HG02938 (cell line): Measurements from ENCODE around the gene GUCA1A.
"Not testable (repeated sequence)": the region's sequence is repeated elsewhere in the genome, so short reads cannot be mapped to it uniquely, and the experiment has no call there.

Experiments used
- ATAC-seq: cut with Tn5 transposase; IDR thresholded peaks from one replicate; pipeline ENCODE4 v1.9.1; 2021; ENCODE audit warnings: mild to moderate bottlenecking, moderate library complexity; ENCODE audit not compliant: unreplicated experiment

The GUCA1A gene

GRCh38 chr6:42142118-42142835 lies 30.9 kb upstream of the GUCA1A start, which contains the start of gene C6orf132:
Gene C6orf132 (minus strand): TSS chr6:42142620. CDS start chr6:42142444, 176 bp downstream.
- ATAC-seq: no peak

DNA sequence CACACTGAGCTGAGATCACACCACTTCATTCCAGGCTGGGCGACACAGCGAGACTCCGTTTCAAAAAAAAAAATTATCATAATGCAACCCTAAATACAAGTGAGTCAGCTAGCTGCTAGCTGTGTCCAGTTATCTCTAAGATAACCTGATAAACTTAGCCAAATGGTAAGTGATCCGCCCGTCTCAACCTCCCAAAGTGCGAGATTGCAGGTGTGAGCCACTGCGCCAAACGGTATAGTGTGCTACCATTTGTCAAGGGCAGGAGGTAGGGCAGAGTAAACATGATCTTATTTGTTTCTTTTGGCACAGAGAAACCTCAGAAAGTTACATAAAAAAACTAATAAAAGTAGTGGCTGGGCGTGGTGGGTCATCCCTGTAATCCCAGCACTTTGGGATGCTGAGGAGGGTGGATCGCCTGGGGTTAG lies 26.0 kb upstream of the GUCA1A start:
- no peak for ATAC-seq

DNA sequence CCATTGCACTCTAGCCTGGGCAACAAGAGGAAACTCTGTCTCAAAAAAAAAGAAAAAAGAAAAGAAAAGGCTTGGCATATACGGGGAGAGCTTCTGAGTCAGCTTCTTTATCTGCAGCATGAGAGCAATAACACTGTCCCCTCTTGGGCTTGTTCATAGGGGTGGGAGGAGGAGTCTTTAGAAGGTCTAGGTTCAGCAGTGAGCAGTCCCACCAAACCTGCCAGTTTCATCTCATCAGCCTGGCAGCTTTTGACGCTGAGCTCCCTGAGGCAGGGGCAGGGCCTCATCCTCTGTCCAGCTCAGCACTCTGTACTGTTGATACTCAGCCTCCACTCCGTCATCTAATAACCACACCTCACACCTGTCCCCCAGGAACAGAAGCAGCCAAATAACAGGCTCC lies 25.1 kb upstream of the GUCA1A start:
- no peak for ATAC-seq

- ATAC-seq: no peak
Observed at GRCh38 chr6:42150254-42150653, 22.9 kb upstream of the GUCA1A start.

DNA sequence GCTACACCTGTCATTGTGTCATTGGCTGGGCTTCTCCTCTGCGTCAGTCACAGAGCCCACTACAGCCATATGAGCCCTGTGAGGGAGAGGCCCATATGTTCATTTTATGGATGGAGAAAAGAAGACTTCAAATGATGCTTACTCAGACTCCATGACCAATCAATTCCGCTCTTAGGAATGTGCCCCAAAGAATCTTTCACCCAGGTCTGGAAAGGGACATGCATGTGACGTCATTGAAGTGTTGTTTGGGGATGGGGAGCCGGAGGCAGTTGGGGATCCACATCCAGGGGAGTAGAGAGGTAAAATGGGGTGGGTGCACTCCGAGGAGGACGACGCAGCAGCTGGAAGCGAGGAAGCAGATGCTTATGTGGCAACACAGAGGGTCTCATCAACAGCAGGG lies 21.1 kb upstream of the GUCA1A start:
- ATAC-seq: no peak

- not testable (repeated sequence) for ATAC-seq
Observed at GRCh38 chr6:42152528-42153213, 20.5 kb upstream of the GUCA1A start.

DNA sequence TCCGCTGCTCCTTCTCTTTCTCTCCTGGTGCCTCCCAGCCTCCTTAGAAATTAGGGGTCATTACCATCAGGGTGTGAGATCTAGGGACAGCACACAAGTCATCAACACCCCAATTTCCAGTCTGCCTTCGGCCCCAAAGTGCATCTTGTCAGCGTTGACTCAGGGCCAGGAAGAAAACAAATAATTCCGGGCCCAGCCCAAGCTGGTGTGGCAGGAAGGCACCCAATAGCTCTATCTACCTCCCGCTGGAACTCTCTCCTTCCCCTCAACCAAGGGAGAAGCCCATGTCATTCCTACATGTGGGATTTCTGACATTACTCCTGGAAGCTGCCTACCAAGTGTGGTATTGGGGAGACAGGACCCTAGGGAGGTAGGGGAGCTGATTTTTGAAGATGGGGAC lies 19.2 kb upstream of the GUCA1A start:
- no peak for ATAC-seq

- ATAC-seq: no peak
Observed at GRCh38 chr6:42154461-42155209, 18.5 kb upstream of the GUCA1A start.

GRCh38 chr6:42155293-42155692 lies 17.9 kb upstream of the GUCA1A start:
- ATAC-seq: no peak

DNA sequence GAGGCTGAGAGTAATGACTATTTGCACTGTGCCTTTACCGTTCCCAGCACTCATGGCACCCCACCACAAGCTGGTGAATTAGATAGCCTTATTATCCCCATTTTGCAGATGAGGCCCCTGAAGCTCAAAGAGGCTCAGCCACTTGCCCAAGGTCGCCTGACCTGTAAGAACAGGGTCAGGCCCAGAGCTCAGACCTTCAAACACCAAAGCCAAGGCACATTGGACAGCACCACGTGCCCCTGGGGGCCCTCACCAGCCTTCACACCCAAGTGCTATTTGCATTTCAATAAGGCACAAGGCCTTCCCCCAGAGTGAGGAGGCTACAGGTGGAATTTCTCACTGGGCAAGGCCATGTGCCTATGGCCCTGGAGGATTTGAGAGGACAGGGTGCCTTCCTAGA lies 16.5 kb upstream of the GUCA1A start:
- ATAC-seq: no peak

DNA sequence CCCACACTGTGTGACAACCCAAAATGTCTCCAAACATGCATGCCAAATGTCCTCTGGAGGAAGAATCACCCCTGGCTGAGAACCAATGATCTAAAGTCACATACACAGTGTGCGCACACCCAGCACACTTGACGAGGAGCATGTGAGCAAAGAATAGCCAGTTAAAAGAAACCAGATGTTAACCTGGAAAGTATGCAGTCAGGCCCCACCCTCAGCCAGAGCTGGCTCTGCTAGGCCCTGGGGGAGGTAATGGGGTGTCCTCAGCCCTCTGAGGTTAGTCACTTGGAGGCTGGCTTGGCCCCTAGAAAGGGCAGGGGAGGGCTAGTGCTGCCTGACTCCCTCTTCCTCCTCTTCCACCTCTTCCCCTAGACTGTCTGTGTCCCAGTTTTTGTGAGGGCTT lies 15.2 kb upstream of the GUCA1A start:
- ATAC-seq: no peak

GRCh38 chr6:42158631-42159030 lies 14.5 kb upstream of the GUCA1A start:
- ATAC-seq: no peak

GRCh38 chr6:42159431-42160024 lies 13.6 kb upstream of the GUCA1A start:
- no peak for ATAC-seq

DNA sequence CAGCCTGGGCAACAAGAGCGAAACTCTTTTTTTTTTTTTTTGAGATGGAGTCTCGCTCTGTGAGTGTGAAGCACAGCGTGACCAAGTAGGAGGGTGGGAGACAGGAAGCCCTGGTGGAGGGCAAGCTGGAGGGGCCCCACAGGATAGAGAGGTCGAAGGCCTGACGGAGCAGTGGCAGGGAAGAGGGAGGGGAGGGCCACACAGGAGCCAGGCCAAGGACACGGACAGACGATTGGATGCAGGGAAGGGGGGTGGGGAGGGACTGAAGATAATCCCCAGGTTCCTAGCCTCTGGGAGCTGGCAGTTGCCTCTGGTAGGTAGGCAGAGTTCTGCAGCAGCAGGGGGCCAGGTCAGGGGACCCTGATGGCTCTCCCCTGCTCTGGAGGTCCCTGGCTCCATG lies 10.8 kb upstream of the GUCA1A start:
- ATAC-seq: no peak

DNA sequence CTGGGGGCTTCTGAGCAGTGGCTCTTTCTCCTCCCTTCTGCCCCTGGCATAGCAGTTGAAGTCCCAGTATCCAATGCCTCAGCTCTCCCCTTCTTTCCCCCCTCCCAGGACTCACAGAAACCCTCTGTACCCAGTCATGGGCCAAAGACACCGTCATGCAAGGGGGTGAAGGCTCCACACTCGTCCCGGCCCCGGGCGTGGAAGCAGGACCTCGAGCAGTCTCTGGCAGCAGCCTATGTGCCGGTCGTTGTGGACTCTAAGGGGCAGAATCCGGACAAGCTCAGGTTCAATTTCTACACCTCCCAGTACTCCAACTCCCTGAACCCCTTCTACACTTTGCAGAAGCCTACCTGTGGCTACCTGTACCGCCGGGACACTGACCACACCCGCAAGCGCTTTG lies 10.4 kb upstream of the GUCA1A start:
- no peak for ATAC-seq

DNA sequence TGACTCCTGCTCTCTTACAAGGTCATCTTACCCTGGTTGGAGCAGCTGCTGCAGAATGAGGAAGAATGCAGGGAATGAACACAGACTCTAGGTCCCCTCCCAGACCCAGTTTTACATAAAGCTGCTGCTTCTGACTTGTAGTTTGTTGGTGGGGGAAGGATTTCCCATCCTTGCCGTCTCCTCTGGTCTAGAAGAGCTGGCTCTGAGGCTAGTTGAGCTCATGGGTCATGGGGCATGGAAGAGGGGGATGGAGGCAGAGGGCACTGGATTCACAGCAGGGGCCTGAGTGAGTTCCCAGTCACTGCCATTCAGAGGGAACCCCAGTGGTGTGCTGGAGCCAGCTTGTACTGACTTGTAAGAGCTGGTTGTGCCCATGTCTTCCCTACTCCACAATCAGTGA lies 9.2 kb upstream of the GUCA1A start:
- ATAC-seq: no peak

- ATAC-seq: no peak
Observed at GRCh38 chr6:42165016-42165415, 8.1 kb upstream of the GUCA1A start.

DNA sequence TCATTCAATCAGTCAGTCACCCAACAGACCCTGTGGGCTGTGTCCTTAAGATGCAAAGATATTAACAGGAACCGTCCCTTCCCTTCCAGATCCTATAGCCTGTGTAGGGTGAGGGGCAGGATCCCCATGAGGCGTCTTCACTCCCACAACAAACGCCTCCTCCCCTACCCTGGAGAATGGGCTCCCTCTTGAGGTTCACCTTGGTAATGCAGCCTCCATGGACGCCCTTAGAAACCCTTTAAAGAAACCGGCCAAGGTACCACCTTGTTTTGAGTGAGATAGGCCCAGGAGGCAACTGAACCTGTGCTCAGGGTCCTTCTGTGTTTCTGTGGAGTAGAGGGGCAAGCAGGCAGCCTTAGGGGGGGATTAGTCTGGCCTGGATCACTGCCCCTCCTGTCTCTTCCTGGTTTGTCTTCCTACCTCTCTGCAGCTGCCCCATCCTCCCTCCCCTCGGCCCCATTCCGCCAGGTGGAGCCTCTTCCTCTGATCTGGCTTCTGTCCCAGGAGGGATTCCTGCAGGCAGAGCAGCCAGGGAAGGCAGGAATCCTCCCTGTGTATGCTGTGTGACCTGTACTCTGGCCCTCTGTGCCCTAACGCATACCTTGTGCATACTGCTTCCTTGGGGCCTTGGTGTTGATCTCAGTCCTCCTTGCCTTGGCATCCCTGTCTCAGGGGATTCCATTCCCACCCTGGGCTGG lies 6.6 kb upstream of the GUCA1A start:
- no peak for ATAC-seq

DNA sequence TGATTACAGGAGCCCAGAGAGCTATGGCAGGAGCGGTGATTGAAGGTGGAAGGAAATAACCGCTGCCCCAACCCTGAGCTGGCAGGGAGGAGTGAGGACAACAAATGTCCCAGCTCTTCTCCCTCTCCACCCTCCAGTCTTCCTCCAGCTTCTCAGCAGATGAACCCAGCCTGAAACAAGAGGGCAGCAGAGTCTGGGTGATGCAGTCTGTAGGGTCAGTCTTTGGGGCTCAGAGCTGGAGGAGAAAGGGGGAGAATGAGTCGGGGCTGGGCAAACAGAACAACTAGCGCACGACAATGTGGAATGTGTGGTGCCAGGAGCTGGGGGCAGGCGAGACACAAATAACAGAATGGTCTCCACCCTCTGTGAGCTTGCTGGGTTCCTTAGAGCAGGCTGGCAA lies 4.5 kb upstream of the GUCA1A start:
- no peak for ATAC-seq

DNA sequence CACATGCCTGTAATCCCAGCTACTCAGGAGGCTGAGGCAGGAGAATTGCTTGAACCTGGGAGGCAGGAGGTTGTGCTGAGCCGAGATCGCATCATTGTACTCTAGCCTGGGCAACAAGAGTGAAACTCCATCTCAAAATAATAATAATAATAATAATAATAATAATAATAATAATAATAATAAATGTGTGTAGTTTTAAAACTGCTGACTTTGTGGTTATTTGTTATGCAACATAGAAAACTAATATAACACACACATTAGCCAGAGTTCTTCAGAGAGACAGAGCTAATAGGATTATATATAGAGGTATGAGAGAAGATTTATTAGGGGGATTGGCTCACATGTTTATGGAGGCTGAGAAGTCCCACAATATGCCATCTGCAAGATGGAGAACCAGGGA lies 3.4 kb upstream of the GUCA1A start:
- ATAC-seq: not testable (repeated sequence)
